ENCODE measurements around the gene UNC93B1.

Gene UNC93B1

GRCh38 chr11:68040101-68040956 is 36.4 kb upstream of the UNC93B1 start:
- peak; percentile 36 for DNase-seq (ENCODE audit: low spot score)

GRCh38 chr11:68039526-68040086 is 35.7 kb upstream of the UNC93B1 start:
- no peak for DNase-seq (ENCODE audit: low spot score)

- DNase-seq (ENCODE audit: low spot score), result peak; percentile 51
Observed at GRCh38 chr11:68038718-68039525, 35.0 kb upstream of the UNC93B1 start, which contains the start of gene TCIRG1. TCIRG1 (plus strand) TSS chr11:68039025; CDS start chr11:68041272, 2,247 bp downstream.

GRCh38 chr11:68038226-68038717 is 34.4 kb upstream of the UNC93B1 start:
- no peak for DNase-seq (ENCODE audit: low spot score)

GRCh38 chr11:68037411-68038225 is 33.7 kb upstream of the UNC93B1 start:
- peak; percentile 20 for DNase-seq (ENCODE audit: low spot score)

DNA sequence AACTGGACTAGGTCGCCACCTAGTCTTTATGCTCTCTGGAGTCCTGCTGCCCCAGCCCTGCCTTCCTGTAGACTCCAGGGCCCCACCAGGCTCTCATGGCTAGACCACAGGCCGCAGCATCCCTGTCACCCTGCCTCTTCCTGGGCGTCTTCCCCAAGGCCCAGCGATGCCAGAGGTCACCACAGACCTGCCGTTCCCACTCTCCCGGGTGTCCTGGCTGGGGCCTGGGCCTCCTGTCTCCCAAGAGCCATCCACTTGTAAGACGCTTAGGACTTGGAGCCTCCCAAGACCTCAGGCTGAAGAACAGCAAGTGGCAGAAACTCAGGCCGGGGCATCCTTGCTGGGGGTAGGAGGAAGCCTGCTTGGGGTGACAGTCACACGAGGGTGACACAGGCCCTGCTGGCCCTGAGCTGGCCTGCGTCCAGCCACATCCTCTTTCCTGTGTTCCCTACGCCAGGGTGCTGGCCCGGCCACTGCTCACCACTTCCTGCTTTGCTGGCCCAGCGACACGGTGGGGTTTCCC is 32.9 kb upstream of the UNC93B1 start:
- DNase-seq (ENCODE audit: low spot score), result peak; percentile 35

GRCh38 chr11:68036141-68036716 is 32.3 kb upstream of the UNC93B1 start:
- DNase-seq (ENCODE audit: low spot score), result no peak

DNA sequence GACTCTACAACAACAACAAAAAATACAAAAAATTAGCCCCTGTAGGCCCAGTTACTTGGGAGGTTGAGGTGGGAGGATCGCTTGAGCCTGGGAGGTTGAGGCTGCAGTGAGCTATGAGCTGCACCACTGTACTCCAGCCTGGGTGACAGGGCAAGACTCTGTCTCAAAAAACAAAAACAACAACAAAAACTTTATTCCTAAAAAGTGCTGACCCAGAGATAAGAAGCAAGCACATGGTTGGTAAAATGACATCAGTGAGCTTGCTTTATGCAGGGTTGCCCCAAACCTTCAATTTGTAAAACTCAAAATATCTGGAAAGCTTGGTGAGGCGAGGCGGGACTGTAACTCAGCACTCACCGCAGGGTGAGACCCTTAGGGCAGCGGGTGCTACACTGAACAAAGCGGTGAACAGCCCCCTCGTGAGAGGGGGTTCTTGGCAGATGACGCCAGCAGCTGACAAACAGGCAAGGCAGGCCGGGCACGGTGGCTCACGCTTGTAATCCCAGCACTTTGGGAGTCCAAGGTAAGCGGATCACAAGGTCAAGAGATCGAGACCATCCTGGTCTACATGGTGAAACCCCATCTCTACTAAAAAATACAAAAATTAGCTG is 31.5 kb upstream of the UNC93B1 start:
- no peak for DNase-seq (ENCODE audit: low spot score)

DNA sequence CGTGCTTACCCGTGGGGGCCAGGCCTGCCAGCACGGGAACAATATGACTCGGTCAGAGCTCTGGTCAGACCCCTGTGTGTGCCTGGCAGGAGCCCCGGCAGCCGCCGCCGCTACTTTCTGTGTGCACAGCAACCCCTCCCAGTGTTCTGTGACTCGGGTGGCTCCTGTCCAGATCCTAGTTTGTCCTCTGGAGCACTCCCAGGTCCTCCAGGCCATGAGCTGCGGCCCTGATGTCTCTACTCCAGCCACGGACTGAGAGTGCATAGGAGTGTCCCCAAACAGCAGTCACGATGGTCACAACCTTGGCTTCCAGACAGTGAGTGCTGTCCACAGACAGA is 29.8 kb upstream of the UNC93B1 start:
- no peak for DNase-seq (ENCODE audit: low spot score)

GRCh38 chr11:68032997-68033707 is 29.3 kb upstream of the UNC93B1 start:
- DNase-seq (ENCODE audit: low spot score), result no peak

- no peak for DNase-seq (ENCODE audit: low spot score)
Observed at GRCh38 chr11:68032003-68032402, 28.1 kb upstream of the UNC93B1 start.

DNA sequence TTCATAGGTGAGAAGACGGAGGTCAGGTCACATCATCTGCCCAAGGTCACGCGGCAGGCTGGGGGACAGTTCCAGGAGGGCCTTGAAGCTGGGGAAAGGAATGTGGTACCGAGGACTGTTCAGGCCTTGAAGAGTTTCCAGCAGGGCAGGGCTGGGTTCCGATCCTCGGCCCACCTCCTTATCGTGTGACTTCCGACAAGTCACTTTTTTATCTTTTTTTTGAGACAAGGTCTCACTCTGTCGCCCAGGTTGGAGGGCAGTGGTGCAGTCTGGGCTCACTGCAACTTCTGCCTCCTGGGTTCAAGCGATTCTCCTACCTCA is 27.2 kb upstream of the UNC93B1 start:
- no peak for DNase-seq (ENCODE audit: low spot score)

DNA sequence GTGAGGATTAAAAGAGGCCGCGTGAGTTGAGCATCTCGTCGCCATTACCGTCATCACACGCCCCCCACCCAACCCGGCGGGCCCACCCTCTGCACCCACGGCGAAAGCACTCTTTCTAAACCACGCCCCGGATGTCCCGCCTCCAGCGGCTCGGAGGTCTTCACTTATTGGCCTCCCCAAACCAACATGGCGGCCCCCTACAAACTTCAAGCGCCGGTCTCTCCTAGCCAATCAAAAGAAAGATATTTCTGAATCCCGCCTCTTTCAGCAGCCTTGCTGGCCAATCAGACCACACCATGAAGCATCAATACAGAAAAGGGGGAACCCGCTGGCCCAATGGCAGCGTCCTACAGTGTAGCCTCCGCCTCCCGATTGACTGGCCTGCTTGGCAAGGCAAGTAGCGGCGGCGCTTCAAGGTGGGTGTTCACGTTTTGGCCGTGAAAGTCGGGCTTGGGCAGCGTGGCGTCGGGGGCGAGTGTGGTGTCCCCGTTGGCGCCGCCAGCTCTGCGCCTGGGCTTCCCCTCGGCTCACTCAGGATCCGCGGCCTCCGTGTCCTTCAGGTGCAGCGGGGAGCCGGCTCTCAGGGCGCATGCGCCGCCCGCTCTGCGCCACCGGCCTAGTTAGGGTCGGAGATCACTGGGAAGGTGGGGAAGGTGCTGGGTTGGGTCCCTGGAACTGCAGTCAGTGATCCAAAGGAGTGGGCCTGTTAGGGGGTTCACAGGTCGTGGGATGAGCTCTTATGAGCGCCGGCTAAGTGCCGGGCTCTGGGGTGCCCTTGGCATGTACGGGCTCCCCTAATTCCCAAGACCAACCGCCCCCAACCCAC is 26.6 kb upstream of the UNC93B1 start, which contains the start of gene NDUFS8:
Gene NDUFS8 (plus strand): TSS at position 364 of the 826 bp plus-strand sequence. CDS start 1,471 bp downstream, outside the sequence.
- DNase-seq (ENCODE audit: low spot score), result peak; percentile 100

- DNase-seq (ENCODE audit: low spot score), result no peak
Observed at GRCh38 chr11:68028802-68029545, 25.1 kb upstream of the UNC93B1 start.

DNA sequence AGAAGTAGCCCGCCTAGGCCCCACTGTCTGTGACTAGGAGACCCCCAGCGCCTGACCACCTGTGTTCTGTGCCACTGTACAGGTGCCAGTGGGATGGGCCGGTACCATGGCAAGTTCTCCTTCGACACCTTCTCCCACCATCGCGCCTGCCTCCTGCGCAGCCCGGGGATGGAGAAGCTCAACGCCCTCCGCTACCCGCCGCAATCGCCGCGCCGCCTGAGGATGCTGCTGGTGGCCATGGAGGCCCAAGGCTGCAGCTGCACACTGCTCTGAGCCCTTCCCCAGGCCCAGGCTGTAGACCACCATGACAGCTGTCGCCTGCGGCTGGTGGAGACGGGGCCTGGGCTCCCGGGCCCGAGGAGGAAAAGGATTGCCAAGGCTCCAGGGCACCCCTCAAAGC is 23.8 kb upstream of the UNC93B1 start:
- no peak for DNase-seq (ENCODE audit: low spot score)

GRCh38 chr11:68026391-68027105 is 22.7 kb upstream of the UNC93B1 start:
- DNase-seq (ENCODE audit: low spot score), result no peak

- DNase-seq (ENCODE audit: low spot score), result no peak
Observed at GRCh38 chr11:68025047-68025446, 21.1 kb upstream of the UNC93B1 start.

DNA sequence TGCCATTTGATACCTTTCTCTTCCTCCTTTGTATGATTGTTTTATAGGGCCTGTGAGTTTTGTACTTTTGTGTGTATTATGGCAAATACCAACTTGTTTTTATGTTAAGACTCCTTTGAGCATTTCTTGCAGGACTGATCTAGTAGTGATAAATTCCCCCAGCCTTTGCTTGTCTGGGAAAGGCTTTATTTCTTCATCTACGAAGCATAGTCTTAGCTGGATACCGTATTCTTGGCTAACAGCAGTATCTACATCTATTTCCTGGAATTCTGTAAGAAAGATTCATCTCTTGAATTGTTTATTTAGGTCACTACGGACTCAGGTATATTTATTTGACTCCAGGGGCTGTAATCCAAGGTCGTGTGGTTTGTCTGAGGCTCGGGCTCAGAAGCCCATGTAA is 20.6 kb upstream of the UNC93B1 start:
- no peak for DNase-seq (ENCODE audit: low spot score)
